ENCODE data around the gene PIK3C2G.
A peak's percentile ranks its signal among the peaks of the same experiment; 100 is the strongest.

Gene PIK3C2G

GRCh38 chr12:18280728-18281127 lies 19.4 kb downstream of the PIK3C2G start:
- no peak for DNase-seq (ENCODE audit: low spot score)

GRCh38 chr12:18281941-18282340 lies 20.6 kb downstream of the PIK3C2G start:
- no peak for DNase-seq (ENCODE audit: low spot score)

GRCh38 chr12:18283831-18284230 lies 22.5 kb downstream of the PIK3C2G start:
- DNase-seq (ENCODE audit: low spot score), result peak; percentile 63

GRCh38 chr12:18284386-18284785 lies 23.1 kb downstream of the PIK3C2G start:
- DNase-seq (ENCODE audit: low spot score), result no peak

GRCh38 chr12:18285161-18285560 lies 23.8 kb downstream of the PIK3C2G start:
- DNase-seq (ENCODE audit: low spot score), result no peak

GRCh38 chr12:18290386-18290785 lies 29.1 kb downstream of the PIK3C2G start:
- DNase-seq (ENCODE audit: low spot score), result no peak

GRCh38 chr12:18294889-18295288 lies 33.6 kb downstream of the PIK3C2G start:
- DNase-seq (ENCODE audit: low spot score), result no peak

GRCh38 chr12:18296201-18296908 lies 35.0 kb downstream of the PIK3C2G start:
- no peak for DNase-seq (ENCODE audit: low spot score)

- DNase-seq (ENCODE audit: low spot score), result no peak
Observed at GRCh38 chr12:18296909-18297280, 35.6 kb downstream of the PIK3C2G start.

- DNase-seq (ENCODE audit: low spot score), result no peak
Observed at GRCh38 chr12:18297902-18298301, 36.6 kb downstream of the PIK3C2G start.

- DNase-seq (ENCODE audit: low spot score), result no peak
Observed at GRCh38 chr12:18302809-18303430, 41.6 kb downstream of the PIK3C2G start.

GRCh38 chr12:18304609-18305008 lies 43.3 kb downstream of the PIK3C2G start:
- no peak for DNase-seq (ENCODE audit: low spot score)

GRCh38 chr12:18306311-18306710 lies 45.0 kb downstream of the PIK3C2G start:
- DNase-seq (ENCODE audit: low spot score), result no peak

- no peak for DNase-seq (ENCODE audit: low spot score)
Observed at GRCh38 chr12:18313306-18313705, 52.0 kb downstream of the PIK3C2G start.

GRCh38 chr12:18320036-18320617 lies 58.8 kb downstream of the PIK3C2G start:
- peak; percentile 60 for DNase-seq (ENCODE audit: low spot score)

- DNase-seq (ENCODE audit: low spot score), result no peak
Observed at GRCh38 chr12:18320976-18321375, 59.7 kb downstream of the PIK3C2G start.

GRCh38 chr12:18323159-18323558 lies 61.8 kb downstream of the PIK3C2G start:
- DNase-seq (ENCODE audit: low spot score), result no peak

GRCh38 chr12:18327036-18327435 lies 65.7 kb downstream of the PIK3C2G start:
- no peak for DNase-seq (ENCODE audit: low spot score)

GRCh38 chr12:18332173-18332572 lies 70.9 kb downstream of the PIK3C2G start:
- no peak for DNase-seq (ENCODE audit: low spot score)

GRCh38 chr12:18339633-18340032 lies 78.3 kb downstream of the PIK3C2G start:
- DNase-seq (ENCODE audit: low spot score), result no peak

- DNase-seq (ENCODE audit: low spot score), result no peak
Observed at GRCh38 chr12:18340186-18340585, 78.9 kb downstream of the PIK3C2G start.

- no peak for DNase-seq (ENCODE audit: low spot score)
Observed at GRCh38 chr12:18340786-18341185, 79.5 kb downstream of the PIK3C2G start.

- DNase-seq (ENCODE audit: low spot score), result no peak
Observed at GRCh38 chr12:18343708-18344107, 82.4 kb downstream of the PIK3C2G start.

All from ecto neural progenitor cell (in vitro differentiated cells).